CD4-positive, alpha-beta T cell treated with Interleukin-17A for 1 hour (primary cell): ENCODE measurements around the gene ZNF827.

Experiments
- DNase-seq: peaks from one replicate; pipeline ENCODE4 v3.0.0-alpha.2; 2020

ZNF827 gene

DNA sequence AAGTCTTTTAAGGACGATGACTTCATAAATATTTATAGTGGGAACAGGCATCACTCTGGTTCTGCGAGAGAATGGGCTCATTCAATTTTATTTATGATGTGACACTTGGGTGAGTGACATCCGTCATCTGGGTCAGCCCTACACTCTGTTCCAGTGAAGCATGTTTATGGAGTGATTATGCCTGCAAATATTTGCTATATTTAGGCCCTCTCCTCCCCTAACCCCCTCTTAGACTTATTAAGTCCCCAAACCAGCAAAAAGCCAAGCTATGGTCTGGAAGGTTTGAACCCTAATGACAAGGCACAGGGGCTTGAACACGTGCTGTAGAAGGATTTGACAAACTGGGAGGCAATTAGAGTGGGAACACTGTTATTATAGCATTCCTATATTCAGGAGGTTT is 202.8 kb downstream of the ZNF827 start:
- DNase-seq: no peak

GRCh38 chr4:145735347-145735675 is 203.3 kb downstream of the ZNF827 start:
- no peak for DNase-seq

GRCh38 chr4:145734576-145735346 is 203.9 kb downstream of the ZNF827 start:
- no peak for DNase-seq

GRCh38 chr4:145734031-145734430 is 204.6 kb downstream of the ZNF827 start:
- DNase-seq: no peak

DNA sequence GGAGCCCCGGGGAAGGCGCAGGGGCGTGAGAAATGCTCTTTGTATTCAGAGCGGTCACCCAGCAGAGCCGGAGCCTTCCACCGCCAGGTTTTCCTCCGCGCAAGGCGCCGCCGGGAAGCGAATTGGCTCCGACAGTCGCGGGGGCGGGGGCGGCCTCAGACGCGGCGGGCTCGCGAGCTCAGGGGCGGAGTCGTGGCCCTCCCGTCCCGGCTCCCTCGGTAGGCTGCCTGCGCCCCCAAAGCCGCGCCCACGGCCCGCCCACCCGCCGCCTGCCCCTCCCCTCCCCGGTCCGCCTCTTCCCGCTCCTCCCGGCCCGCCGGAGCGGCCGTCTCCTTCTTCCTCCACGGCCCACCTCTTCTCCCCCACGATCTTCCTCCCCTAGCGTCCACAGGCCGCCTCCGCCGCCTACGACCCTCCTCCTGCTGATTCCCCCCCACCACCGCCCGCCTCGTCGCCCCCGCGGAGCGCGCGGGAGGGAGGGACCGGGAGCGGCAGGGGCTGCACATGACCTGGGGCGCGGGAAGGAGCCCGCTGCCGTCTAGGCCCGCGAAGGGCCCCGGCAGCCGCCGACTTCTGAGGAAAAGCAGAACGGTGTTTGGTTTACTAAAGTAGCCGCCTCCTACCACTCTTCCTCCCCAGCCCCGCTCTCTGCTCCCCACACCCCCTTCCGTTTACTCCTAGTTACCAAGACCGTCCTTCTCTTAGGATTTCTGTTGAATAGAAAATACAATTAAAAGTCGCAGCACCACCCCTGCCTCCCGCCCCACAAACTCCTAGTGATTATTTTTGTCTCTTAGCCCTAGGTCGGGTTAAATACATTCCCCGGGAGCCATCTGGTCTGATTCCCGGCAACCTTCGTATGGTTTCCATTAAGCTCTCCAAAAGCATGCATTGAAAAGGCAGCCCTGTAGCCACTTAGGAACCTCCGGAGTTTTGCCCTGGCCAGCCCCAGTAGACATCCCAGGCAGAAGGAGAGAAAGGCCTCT is 205.4 kb downstream of the ZNF827 start:
- DNase-seq: peak; percentile 78

- no peak for DNase-seq
Measured at GRCh38 chr4:145732001-145732815, 206.4 kb downstream of the ZNF827 start.

- DNase-seq: no peak
Measured at GRCh38 chr4:145731028-145731427, 207.6 kb downstream of the ZNF827 start.

- DNase-seq: no peak
Measured at GRCh38 chr4:145730026-145730425, 208.6 kb downstream of the ZNF827 start.

DNA sequence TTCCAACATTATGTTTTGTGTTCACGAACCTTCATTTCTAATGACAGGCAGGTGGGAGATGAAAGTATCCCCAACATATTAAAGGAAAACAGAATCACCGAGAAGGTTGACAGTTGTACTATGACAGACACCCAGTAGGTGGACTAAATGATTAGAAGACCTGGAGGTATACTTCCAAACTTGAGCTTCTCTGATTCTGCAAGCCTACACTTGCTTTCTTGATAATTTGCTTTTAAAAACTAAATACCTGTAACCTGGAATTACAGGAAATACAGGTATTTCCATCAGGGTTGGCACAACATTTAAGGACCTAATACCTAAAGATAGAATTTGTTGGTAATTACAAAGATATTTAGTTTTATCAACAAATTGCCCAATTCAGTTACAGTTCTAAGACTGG is 215.3 kb downstream of the ZNF827 start:
- no peak for DNase-seq

- DNase-seq: no peak
Measured at GRCh38 chr4:145722561-145722960, 216.1 kb downstream of the ZNF827 start.

DNA sequence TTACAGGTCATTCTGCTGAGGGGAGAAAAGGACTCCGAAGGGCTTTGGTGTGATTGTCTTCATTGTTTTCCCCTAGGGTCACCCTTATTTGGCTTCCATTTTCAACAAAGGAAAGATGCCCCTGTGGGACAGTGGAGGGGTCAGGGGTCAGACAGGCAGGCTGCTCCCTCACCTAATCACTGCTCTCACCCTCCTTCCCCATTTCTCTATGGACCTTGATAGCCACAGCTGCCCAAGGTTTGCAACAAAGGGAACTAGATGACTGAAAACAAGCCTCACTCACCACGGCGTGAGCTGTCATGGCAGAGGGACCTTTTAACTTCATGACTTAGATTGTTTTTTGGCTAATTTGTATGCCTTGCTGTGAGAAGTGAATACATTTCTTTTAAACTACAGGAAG is 218.0 kb downstream of the ZNF827 start:
- DNase-seq: no peak

- DNase-seq: no peak
Measured at GRCh38 chr4:145719752-145720624, 218.6 kb downstream of the ZNF827 start.

DNA sequence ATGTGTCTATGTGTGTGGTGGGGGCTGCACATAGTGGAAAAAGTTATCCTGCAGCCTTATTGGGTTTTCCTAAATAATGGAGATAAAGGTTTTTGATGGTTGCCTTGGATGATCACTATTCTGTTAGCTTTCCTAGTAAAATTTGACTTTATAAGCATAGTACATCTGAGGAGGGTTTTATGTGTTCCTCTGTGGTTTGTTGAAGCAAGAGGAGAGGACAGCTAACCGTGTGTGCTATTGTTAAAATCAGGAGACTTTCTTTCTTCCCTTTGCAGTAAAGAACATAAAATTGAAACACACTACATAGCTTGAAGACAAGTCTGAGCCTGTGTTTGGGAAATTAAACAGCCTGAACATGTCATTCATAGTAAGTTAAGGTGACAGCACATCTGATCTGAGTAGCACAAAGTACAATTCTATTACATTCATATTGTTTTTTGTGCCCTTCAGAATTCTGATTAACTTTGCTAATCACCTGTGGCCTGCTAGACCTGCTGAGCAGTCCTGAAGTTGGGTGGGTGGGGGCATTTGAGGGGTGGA is 221.9 kb downstream of the ZNF827 start:
- no peak for DNase-seq

DNA sequence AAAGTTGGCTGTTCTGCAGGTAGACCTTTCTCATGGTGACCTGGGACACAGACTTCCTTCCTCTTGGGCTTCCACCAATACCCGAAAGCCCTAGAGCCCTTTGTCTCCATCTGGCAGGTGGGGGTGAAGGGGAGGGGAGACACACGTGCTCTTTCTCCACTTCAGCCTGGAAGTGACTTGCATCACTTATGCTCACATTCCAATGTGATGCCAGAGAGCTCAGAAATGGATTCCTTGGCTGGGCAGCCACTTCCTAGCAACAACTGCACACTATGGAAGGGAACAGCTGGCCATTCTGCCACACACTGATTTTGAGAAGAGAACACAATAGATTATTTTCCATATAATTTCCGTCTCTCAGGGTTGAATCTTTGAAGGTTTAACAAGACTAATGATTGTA is 222.4 kb downstream of the ZNF827 start:
- DNase-seq: no peak

- DNase-seq: no peak
Measured at GRCh38 chr4:145709843-145710242, 228.8 kb downstream of the ZNF827 start.

DNA sequence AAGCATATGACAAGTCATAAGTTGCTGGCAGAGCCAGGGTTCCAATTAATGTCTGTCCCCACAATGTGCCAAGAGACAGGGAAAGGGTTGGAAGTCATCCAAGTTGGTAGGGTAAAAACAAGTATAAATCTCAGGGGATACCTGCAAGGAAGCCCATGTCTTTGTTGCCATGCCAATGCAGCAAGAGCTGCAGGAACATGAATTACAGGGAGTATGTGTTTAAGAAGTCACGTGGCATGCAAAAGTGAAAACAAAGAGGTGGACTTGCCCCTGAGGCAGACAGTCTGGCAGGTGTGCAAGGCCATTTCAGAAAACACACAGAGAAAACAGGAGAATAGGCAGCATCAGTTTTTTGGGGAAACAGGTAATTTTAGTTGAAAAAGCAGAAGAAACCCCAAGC is 229.3 kb downstream of the ZNF827 start:
- no peak for DNase-seq
